A549 (cell line): ENCODE measurements around the gene IMPA2. TPM values are rescaled to one million over a fixed set of nuclear protein-coding genes. Genes with fewer than 3 reads are reported as not detected.

Experiments
- ATAC-seq, 2 experiments: fragments of 200-7000 bp in 1 of 2; fragments of >200 bp in 1 of 2; cut with Nextera tagmentation in 1 of 2; cut with Tn5 transposase in 1 of 2; 3 replicates each; pipeline versions ENCODE4 v1.8.0 to v1.9.1; 2018 to 2020; ENCODE audit warnings: mild to moderate bottlenecking in 1 of 2, moderate library complexity in 1 of 2
- CTCF ChIA-PET: fragments of 300-600 bp; sonication (Branson Sonifier 250); formaldehyde crosslinking; extraction: SDS; loops from one replicate; lab custom pipeline; 2021; ENCODE audit warnings: antibody characterized with exemption, inconsistent platforms; lab: Yijun Ruan, JAX
- POLR2A ChIA-PET: fragments of 350-600 bp; formaldehyde crosslinking; extraction: SDS; loops from one replicate; lab custom pipeline; 2021; ENCODE audit warnings: antibody characterized with exemption, inconsistent platforms; lab: Yijun Ruan, JAX
- DNase-seq, 2 experiments: peaks; one replicate each; pipeline versions ENCODE4 v3.0.0 to v3.0.0-alpha.2; 2011 to 2016; ENCODE audit warnings: low read depth in 1 of 2, low spot score in 1 of 2
- FAIRE-seq: peaks from 2 replicates; lab custom pipeline; 2011; peaks lifted over from hg19 to GRCh38; lab: Jason Lieb, UNC
- H3K27ac ChIP-seq, 2 experiments: fragments of >200 bp; sonication (Bioruptor Twin); formaldehyde crosslinking; 3 replicates each; pipeline ENCODE4 v1.5.1; 2016 to 2017
- H3K4me1 ChIP-seq: fragments of >200 bp; sonication (Bioruptor Twin); formaldehyde crosslinking; 3 replicates; pipeline ENCODE4 v1.6.1; 2016
- H3K4me2 ChIP-seq: fragments of >200 bp; sonication (Bioruptor Twin); formaldehyde crosslinking; 3 replicates; pipeline ENCODE4 v1.6.1; 2016
- H3K4me3 ChIP-seq: fragments of >200 bp; sonication (Bioruptor Twin); formaldehyde crosslinking; 3 replicates; pipeline ENCODE4 v1.5.1; 2016
- H3K9me3 ChIP-seq: fragments of >200 bp; sonication (Bioruptor Twin); formaldehyde crosslinking; 3 replicates; pipeline ENCODE4 v1.6.1; 2016
- BCL3 ChIP-seq: fragments of >200 bp; sonication (Bioruptor Twin); formaldehyde crosslinking; IDR thresholded peaks from 3 replicates; pipeline ENCODE4 v1.6.1; 2016
- BHLHE40 ChIP-seq: IDR thresholded peaks from 2 replicates; pipeline ENCODE4 v1.6.1; 2012; ENCODE audit warnings: low read depth, low read length, inconsistent platforms
- CBX2 ChIP-seq: fragments of 200-600 bp; sonication (generic); IDR thresholded peaks from 2 replicates; pipeline ENCODE4 v1.6.1; 2016; ENCODE audit warnings: low read depth, mild to moderate bottlenecking, borderline replicate concordance
- CBX8 ChIP-seq: fragments of 200-600 bp; sonication (generic); IDR thresholded peaks from 2 replicates; pipeline ENCODE4 v1.6.1; 2016
- CEBPB ChIP-seq, 2 experiments: fragments of >200 bp in 1 of 2; sonication (Bioruptor Twin) in 1 of 2; formaldehyde crosslinking in 1 of 2; IDR thresholded peaks; 2 replicates each; pipeline ENCODE4 v1.6.1; 2012 to 2016
- CHD4 ChIP-seq: fragments of 200-600 bp; sonication (generic); IDR thresholded peaks from 2 replicates; pipeline ENCODE4 v1.6.1; 2016; ENCODE audit warnings: antibody characterized with exemption, mild to moderate bottlenecking, borderline replicate concordance
- EHMT2 ChIP-seq: fragments of 200-600 bp; sonication (generic); IDR thresholded peaks from 2 replicates; pipeline ENCODE4 v1.6.1; 2016; ENCODE audit warnings: antibody characterized with exemption, low read depth, mild to moderate bottlenecking, moderate library complexity
- FOSB ChIP-seq: fragments of 250-450 bp; sonication (Bioruptor Pico); IDR thresholded peaks from 2 replicates; pipeline ENCODE4 v1.5.0; 2020; ENCODE audit warnings: mild to moderate bottlenecking, moderate library complexity
- GATA3 ChIP-seq: IDR thresholded peaks from 2 replicates; pipeline ENCODE4 v1.6.1; 2012; ENCODE audit warnings: borderline replicate concordance
- HDAC2 ChIP-seq: fragments of 200-600 bp; sonication (generic); IDR thresholded peaks from 2 replicates; pipeline ENCODE4 v1.6.1; 2016
- HOXB13 ChIP-seq: fragments of 250-450 bp; sonication (Bioruptor Pico); IDR thresholded peaks from 2 replicates; pipeline ENCODE4 v1.5.0; 2020; ENCODE audit warnings: low read depth, mild to moderate bottlenecking, moderate library complexity
- JUNB ChIP-seq: fragments of >200 bp; sonication (Bioruptor Twin); formaldehyde crosslinking; IDR thresholded peaks from 2 replicates; pipeline ENCODE4 v1.6.1; 2016
- KDM5A ChIP-seq: fragments of 200-600 bp; sonication (generic); IDR thresholded peaks from 2 replicates; pipeline ENCODE4 v1.6.1; 2016; ENCODE audit warnings: antibody characterized with exemption, mild to moderate bottlenecking
- MAX ChIP-seq: IDR thresholded peaks from 2 replicates; pipeline ENCODE4 v1.6.1; 2012
- MAZ ChIP-seq: fragments of 150-350 bp; IDR thresholded peaks from 2 replicates; pipeline ENCODE4 v1.6.1; 2014; ENCODE audit warnings: antibody characterized with exemption, low read depth, low read length, borderline replicate concordance
- NFE2L2 ChIP-seq: fragments of 150-350 bp; conservative IDR thresholded peaks from 2 replicates; pipeline ENCODE4 v1.6.1; 2014; ENCODE audit warnings: low read length
- NPAS2 ChIP-seq: fragments of 250-450 bp; sonication (Bioruptor Pico); IDR thresholded peaks from 2 replicates; pipeline ENCODE4 v1.8.0; 2022; ENCODE audit warnings: mild to moderate bottlenecking, moderate library complexity, borderline replicate concordance
- POLR2A ChIP-seq: IDR thresholded peaks from 2 replicates; pipeline ENCODE4 v1.6.1; 2012; ENCODE audit warnings: mild to moderate bottlenecking, low read length
- POLR2AphosphoS2 ChIP-seq: conservative IDR thresholded peaks from 2 replicates; pipeline ENCODE4 v1.6.1; 2012; ENCODE audit warnings: low read length, improper control_type of control experiment, inconsistent platforms
- RAD21 ChIP-seq, 2 experiments: fragments of >200 bp in 1 of 2; sonication (Bioruptor Twin) in 1 of 2; formaldehyde crosslinking in 1 of 2; IDR thresholded peaks in 1 of 2; conservative IDR thresholded peaks in 1 of 2; 2 replicates in 1 of 2; 3 replicates in 1 of 2; pipeline ENCODE4 v1.6.1; 2012 to 2018; ENCODE audit warnings: inconsistent platforms in 1 of 2
- RARB ChIP-seq: fragments of 250-450 bp; sonication (Bioruptor Pico); IDR thresholded peaks from 2 replicates; pipeline ENCODE4 v1.8.0; 2021; ENCODE audit warnings: mild to moderate bottlenecking, moderate library complexity
- REST ChIP-seq: fragments of 200-600 bp; sonication (generic); IDR thresholded peaks from 2 replicates; pipeline ENCODE4 v1.6.1; 2016; ENCODE audit warnings: antibody characterized with exemption, mild to moderate bottlenecking, moderate library complexity
- RFX5 ChIP-seq: fragments of 450-650 bp; IDR thresholded peaks from 2 replicates; pipeline ENCODE4 v1.7.1; 2014; ENCODE audit warnings: antibody characterized with exemption, mild to moderate bottlenecking, moderate library complexity
- RNF2 ChIP-seq: fragments of 200-600 bp; sonication (generic); IDR thresholded peaks from 2 replicates; pipeline ENCODE4 v1.6.1; 2016; ENCODE audit warnings: low read depth, mild to moderate bottlenecking, antibody characterized with exemption, moderate library complexity, borderline replicate concordance
- SMC3 ChIP-seq: fragments of >200 bp; sonication (Bioruptor Twin); formaldehyde crosslinking; IDR thresholded peaks from 3 replicates; pipeline ENCODE4 v1.6.1; 2018; ENCODE audit warnings: inconsistent platforms
- SREBF2 ChIP-seq: fragments of 450-650 bp; IDR thresholded peaks from 2 replicates; pipeline ENCODE4 v1.6.1; 2014; ENCODE audit warnings: mild to moderate bottlenecking, moderate library complexity
- WGBS: methylation state at CpG from one replicate; pipeline ENCODE4 v1.1.6; 2017; ENCODE audit errors: missing lambda C conversion rate; 5-methylcytosine and 5-hydroxymethylcytosine counted together
- polyA plus RNA-seq, 4 experiments: library from polyadenylated mRNA; depleted of rRNA in 3 of 4; stranded (reverse); fragments of >200 nt; fragmentation: RNase III in 1 of 4; extraction: RNeasy Plus Mini Kit Qiagen cat#74134 plus additional on column Dnase treatment in 1 of 4; gene quantifications; 2 replicates in 3 of 4; 3 replicates in 1 of 4; pipeline ENCODE4 v1.2.3, GENCODE V29; 2011 to 2017

Gene IMPA2
- polyA plus RNA-seq, 2 of the 4 experiments (the other 2 are of a cell fraction): 35.1 to 65.3 TPM

GRCh38 chr18:11989966-11990380 is 8.7 kb downstream of the IMPA2 start (continued):
- TF ChIP-seq POLR2AphosphoS2 (no peak), JUNB (no peak), CBX8 (no peak), RAD21 (conservative IDR thresholded peaks at IDR 0.05 in 1 of 2, IDR thresholded peaks at IDR 0.05 in 1 of 2) (no peak)

GRCh38 chr18:11990539-11990938 is 9.2 kb downstream of the IMPA2 start:
- no peak for TF ChIP-seq RNF2
- no peak for TF ChIP-seq BCL3
- Histone ChIP-seq H3K4me1 (peaks cover 71% of the 10 kb centered on the region), H3K4me2 (no peak overlapping the region), H3K27ac (peak overlapping the region in 1 of 2 experiments; percentile 66; a peak in 2 of 6 replicates), H3K9me3 (no peaks in the 10 kb centered on the region), H3K4me3 (no peak overlapping the region)
- FAIRE-seq: no peak
- ChIA-PET CTCF (interaction anchor here (1.3 to 13.1 kb wide), 6 partner anchors 9 to 263 kb away, joined by 3 to 435 read pairs (median 8); no protein-coding TSS in a partner anchor), POLR2A (interaction anchor here (1.3 kb wide), 1 partner anchor 9 kb away, joined by 3 read pairs; no protein-coding TSS in a partner anchor)
- WGBS: 80% methylated on average over 9 of the region's 9 CpGs
- no peak for ATAC-seq
- DNase-seq: no peak

GRCh38 chr18:11991021-11991795 is 9.9 kb downstream of the IMPA2 start:
- H3K4me3 ChIP-seq: no peak overlapping the region
- DNase-seq (no peak), FAIRE-seq (no peak), ATAC-seq (no peak)
- H3K9me3 ChIP-seq: no peaks in the 10 kb centered on the region
- H3K4me2 ChIP-seq: no peak overlapping the region
- peaks cover 76% of the 10 kb centered on the region for H3K4me1 ChIP-seq
- TF ChIP-seq CEBPB (IDR thresholded peaks at IDR 0.05): no peak
- ChIA-PET CTCF (interaction anchor here (0.6 to 13.1 kb wide), 5 partner anchors 26 to 336 kb away, joined by 5 to 435 read pairs (median 10); no protein-coding TSS in a partner anchor), POLR2A (interaction anchor here (0.6 to 3.7 kb wide), 3 partner anchors 9 to 13 kb away, joined by 3 to 27 read pairs (median 15); partner anchors contain the start of gene IMPA2)
- 91% methylated on average over 19 of the region's 19 CpGs for WGBS
- peak overlapping the region in 1 of 2 experiments; percentile 96; a peak in 2 of 6 replicates for H3K27ac ChIP-seq

GRCh38 chr18:11992096-11992790 is 10.9 kb downstream of the IMPA2 start:
- no peak for FAIRE-seq
- no peak overlapping the region for H3K4me3 ChIP-seq
- no peaks in the 10 kb centered on the region for H3K9me3 ChIP-seq
- no peak for DNase-seq
- 58% methylated on average over 7 of the region's 12 CpGs for WGBS
- no peak for TF ChIP-seq FOSB (CRISPR knock-in tag)
- TF ChIP-seq MAX: no peak
- no peak for TF ChIP-seq RFX5
- TF ChIP-seq GATA3: no peak
- no peak for TF ChIP-seq CHD4
- TF ChIP-seq EHMT2: no peak
- no peak for TF ChIP-seq MAZ
- TF ChIP-seq CBX2: no peak
- TF ChIP-seq SMC3: no peak
- TF ChIP-seq KDM5A: no peak
- TF ChIP-seq POLR2A: no peak
- TF ChIP-seq POLR2AphosphoS2: no peak
- TF ChIP-seq SREBF2: no peak
- no peak for TF ChIP-seq HOXB13
- TF ChIP-seq RARB (CRISPR knock-in tag): no peak
- no peak for TF ChIP-seq NPAS2 (CRISPR knock-in tag)
- TF ChIP-seq NFE2L2: no peak
- no peak for TF ChIP-seq REST
- no peak for TF ChIP-seq BHLHE40
- no peak for TF ChIP-seq HDAC2
- ATAC-seq: no peak
- ChIA-PET POLR2A (interaction anchor here (0.6 to 3.7 kb wide), 2 partner anchors 11 to 14 kb away, joined by 15 to 27 read pairs; partner anchors contain the start of gene IMPA2), CTCF (interaction anchor here (0.6 to 13.1 kb wide), 6 partner anchors 10 to 337 kb away, joined by 3 to 435 read pairs (median 10); no protein-coding TSS in a partner anchor)
- H3K4me1 ChIP-seq: peaks cover 76% of the 10 kb centered on the region
- peak overlapping the region; percentile 11 to 96; a peak in 5 of 6 replicates for H3K27ac ChIP-seq
- H3K4me2 ChIP-seq: peak overlapping the region; percentile 21; the same call in 2 of the 3 replicates
